OCI-LY7 (cell line): ENCODE measurements around the gene SLC23A1. TPM values are rescaled to one million over a fixed set of nuclear protein-coding genes. Genes with fewer than 3 reads are reported as not detected.

ENCODE experiments used
- BruUV-seq: library from RNA; stranded (reverse); fragments of 400-500 nt; replicated peaks from 2 replicates; lab custom pipeline; 2021; lab: Mats Ljungman, UMichigan
- CTCF ChIA-PET: fragments of 300-600 bp; sonication (Branson Sonifier 250); formaldehyde crosslinking; loops from one replicate; lab custom pipeline; 2022; ENCODE audit warnings: antibody characterized with exemption; ENCODE audit not compliant: unreplicated experiment; lab: Charles Lee
- POLR2A ChIA-PET: fragments of 300-600 bp; sonication (Branson Sonifier 250); formaldehyde crosslinking; loops from one replicate; lab custom pipeline; 2022; ENCODE audit warnings: antibody characterized with exemption; lab: Charles Lee
- DNase-seq: peaks from one replicate; pipeline ENCODE4 v3.0.0-alpha.2; 2015; ENCODE audit warnings: low spot score
- H2AFZ ChIP-seq: fragments of 200-600 bp; sonication (generic), shearing (Covaris generic); 2 replicates; pipeline ENCODE4 v1.6.1; 2014; ENCODE audit warnings: mild to moderate bottlenecking, antibody characterized with exemption, low read length, moderate library complexity
- H3K27ac ChIP-seq: fragments of 200-600 bp; sonication (generic); 2 replicates; pipeline ENCODE4 v1.5.1; 2014; ENCODE audit warnings: mixed run types, low read depth, mild to moderate bottlenecking, moderate library complexity, low read length, inconsistent platforms; ENCODE audit not compliant: poor library complexity, severe bottlenecking
- H3K36me3 ChIP-seq: fragments of 200-600 bp; sonication (generic); 2 replicates; pipeline ENCODE4 v1.6.1; 2014; ENCODE audit warnings: mild to moderate bottlenecking, antibody characterized with exemption, low read length, moderate library complexity, mixed read lengths; ENCODE audit not compliant: insufficient read depth
- H3K4me1 ChIP-seq: fragments of 200-600 bp; sonication (generic); 2 replicates; pipeline ENCODE4 v1.5.1; 2014; ENCODE audit warnings: mild to moderate bottlenecking, low read length; ENCODE audit not compliant: insufficient read depth, poor library complexity, severe bottlenecking
- H3K4me2 ChIP-seq: fragments of 200-600 bp; sonication (generic); 2 replicates; pipeline ENCODE4 v1.6.1; 2014; ENCODE audit warnings: mild to moderate bottlenecking, low read length
- H3K4me3 ChIP-seq: fragments of 200-600 bp; sonication (generic); 2 replicates; pipeline ENCODE4 v1.5.1; 2014; ENCODE audit warnings: mild to moderate bottlenecking, low read depth, low read length; ENCODE audit not compliant: poor library complexity, severe bottlenecking
- H3K79me2 ChIP-seq: fragments of 200-600 bp; sonication (generic); 2 replicates; pipeline ENCODE4 v1.6.1; 2016; ENCODE audit warnings: low read depth, mild to moderate bottlenecking, low read length, moderate library complexity, mixed read lengths; ENCODE audit not compliant: insufficient read depth
- H3K9me2 ChIP-seq: fragments of 200-600 bp; sonication (generic); 2 replicates; pipeline ENCODE4 v1.6.1; 2016; ENCODE audit warnings: mild to moderate bottlenecking, low read length, mixed read lengths; ENCODE audit not compliant: insufficient read depth
- H3K9me3 ChIP-seq: fragments of 200-600 bp; sonication (generic); 2 replicates; pipeline ENCODE4 v1.6.1; 2014; ENCODE audit warnings: mild to moderate bottlenecking, mixed run types, low read length, mixed read lengths
- H4K20me1 ChIP-seq: fragments of 200-600 bp; sonication (generic); 2 replicates; pipeline ENCODE4 v1.6.1; 2014; ENCODE audit warnings: mild to moderate bottlenecking, antibody characterized with exemption, low read length, moderate library complexity, mixed read lengths; ENCODE audit not compliant: insufficient read depth
- CTCF ChIP-seq: fragments of 200-600 bp; sonication (generic); conservative IDR thresholded peaks from 2 replicates; pipeline ENCODE4 v1.5.1; 2014; ENCODE audit warnings: mild to moderate bottlenecking, antibody characterized with exemption, low read length, moderate library complexity, mixed read lengths
- EZH2phosphoT487 ChIP-seq: fragments of 200-600 bp; sonication (generic); IDR thresholded peaks from 2 replicates; pipeline ENCODE4 v1.6.1; 2018; ENCODE audit warnings: low read depth, borderline replicate concordance, mild to moderate bottlenecking, mixed run types, antibody characterized with exemption, low read length, moderate library complexity, mixed read lengths
- intact Hi-C: fragments of 100-400 bp; cut with micrococcal nuclease; formaldehyde crosslinking; loops from one replicate; pipeline ENCODE4 v1.10.0; 2022; ENCODE audit not compliant: unreplicated experiment
- total RNA-seq, 2 experiments: library from RNA; depleted of rRNA in 1 of 2; stranded (reverse); fragments of >200 nt in 1 of 2; shearing (Covaris generic) in 1 of 2; gene quantifications; 2 replicates each; pipeline ENCODE4 v1.2.3, GENCODE V29; 2014 to 2022

The SLC23A1 gene
- total RNA-seq, 2 experiments from 2014 or later: 20.3 to 63.1 TPM

GRCh38 chr5:139340051-139340450, 43.0 kb downstream of the SLC23A1 start:
- no peak for DNase-seq
- Histone ChIP-seq H3K4me3 (no peak overlapping the region), H3K4me1 (peaks cover 30% of the 10 kb centered on the region), H3K36me3 (peaks cover 12% of the 10 kb centered on the region), H2AFZ (no peak overlapping the region), H3K27ac (no peak overlapping the region), H3K9me3 (no peaks in the 10 kb centered on the region), H3K79me2 (peaks cover 28% of the 10 kb centered on the region), H3K4me2 (no peak overlapping the region), H3K9me2 (no peaks in the 10 kb centered on the region), H4K20me1 (peaks cover 18% of the 10 kb centered on the region; the same call in 1 of the 2 replicates)
- ChIA-PET CTCF (no interaction called here), POLR2A (interaction anchor here (0.7 to 1.1 kb wide), 3 partner anchors 33 to 89 kb away, joined by 3 to 4 read pairs (median 3); no protein-coding TSS in a partner anchor)
- intact Hi-C loops: loop anchor here (5.0 kb wide), 1 partner anchor 68 kb away; no protein-coding TSS in a partner anchor
- TF ChIP-seq CTCF: no peak
- no peak for TF ChIP-seq EZH2phosphoT487
- no TSS peak for BruUV-seq

GRCh38 chr5:139335811-139336210, 47.3 kb downstream of the SLC23A1 start:
- Histone ChIP-seq H3K27ac (no peak overlapping the region), H3K79me2 (no peaks in the 10 kb centered on the region), H3K36me3 (peaks cover 34% of the 10 kb centered on the region), H4K20me1 (0 out of 2 replicates have a peak, but pooled peaks cover 3% of the 10 kb centered on the region), H3K9me3 (no peaks in the 10 kb centered on the region), H3K4me1 (peaks cover 7% of the 10 kb centered on the region), H3K4me3 (no peak overlapping the region), H2AFZ (no peak overlapping the region), H3K4me2 (no peak overlapping the region), H3K9me2 (no peaks in the 10 kb centered on the region)
- POLR2A ChIA-PET: interaction anchor here (0.5 kb wide), 1 partner anchor 89 kb away, joined by 3 read pairs; no protein-coding TSS in a partner anchor
- CTCF ChIA-PET: no interaction called here
- intact Hi-C loops: no loop called here
- TF ChIP-seq EZH2phosphoT487 (no peak), CTCF (no peak)
- DNase-seq: no peak
- BruUV-seq: no TSS peak

Other genes starting within 250 kb of the SLC23A1 start
- gene SIL1, start 184.9 kb downstream of the SLC23A1 start, total RNA-seq (2014; rRNA removed; shearing (Covaris generic)): 9.2 and 11.4 TPM in 2 replicates
- gene SIL1, start 184.9 kb downstream of the SLC23A1 start, total RNA-seq (2022): 22.8 and 25.8 TPM in 2 replicates
- 205 and 276 TPM in 2 replicates for gene MATR3, start 89.6 kb downstream of the SLC23A1 start, total RNA-seq (2014; rRNA removed; shearing (Covaris generic))
- 270 and 274 TPM in 2 replicates for gene MATR3, start 89.6 kb downstream of the SLC23A1 start, total RNA-seq (2022)
- 64.3 and 73.6 TPM in 2 replicates for gene PAIP2, start 41.4 kb downstream of the SLC23A1 start, total RNA-seq (2014; rRNA removed; shearing (Covaris generic))
- 97.8 and 113 TPM in 2 replicates for gene PAIP2, start 41.4 kb downstream of the SLC23A1 start, total RNA-seq (2022)
- 1,014 and 1,052 TPM in 2 replicates for gene MZB1, start 6.6 kb upstream of the SLC23A1 start, total RNA-seq (2014; rRNA removed; shearing (Covaris generic))
- gene MZB1, start 6.6 kb upstream of the SLC23A1 start, total RNA-seq (2022): 727 and 819 TPM in 2 replicates
- gene PROB1, start 11.8 kb upstream of the SLC23A1 start, total RNA-seq (2014; rRNA removed; shearing (Covaris generic)): 4.4 and 4.6 TPM in 2 replicates
- 4.6 and 5.9 TPM in 2 replicates for gene PROB1, start 11.8 kb upstream of the SLC23A1 start, total RNA-seq (2022)
- gene SPATA24, start 20.8 kb upstream of the SLC23A1 start, total RNA-seq (2014; rRNA removed; shearing (Covaris generic)): 12.0 and 12.4 TPM in 2 replicates
- gene SPATA24, start 20.8 kb upstream of the SLC23A1 start, total RNA-seq (2022): 9.4 and 10.8 TPM in 2 replicates
- gene DNAJC18, start 56.2 kb upstream of the SLC23A1 start, total RNA-seq (2014; rRNA removed; shearing (Covaris generic)): 1.2 and 2.5 TPM in 2 replicates
- 7.1 and 12.6 TPM in 2 replicates for gene DNAJC18, start 56.2 kb upstream of the SLC23A1 start, total RNA-seq (2022)
- gene ECSCR, start 79.4 kb upstream of the SLC23A1 start, total RNA-seq (2014; rRNA removed; shearing (Covaris generic)): not detected in 2 replicates
- not detected in 2 replicates for gene ECSCR, start 79.4 kb upstream of the SLC23A1 start, total RNA-seq (2022)
- not detected in 2 replicates for gene SMIM33, start 87.7 kb upstream of the SLC23A1 start, total RNA-seq (2014; rRNA removed; shearing (Covaris generic))
- not detected in 2 replicates for gene SMIM33, start 87.7 kb upstream of the SLC23A1 start, total RNA-seq (2022)
- gene STING1, start 99.5 kb upstream of the SLC23A1 start, total RNA-seq (2014; rRNA removed; shearing (Covaris generic)): not detected in 2 replicates
- gene STING1, start 99.5 kb upstream of the SLC23A1 start, total RNA-seq (2022): 0.44 TPM in 1 of 2 replicates, not detected in the other
- gene UBE2D2, start 178.0 kb upstream of the SLC23A1 start, total RNA-seq (2014; rRNA removed; shearing (Covaris generic)): 102 and 145 TPM in 2 replicates
- 239 and 271 TPM in 2 replicates for gene UBE2D2, start 178.0 kb upstream of the SLC23A1 start, total RNA-seq (2022)